NCI-H526 (cell line): Measurements from ENCODE around the gene BRME1.
"Not testable (repeated sequence)": the region's sequence is repeated elsewhere in the genome, so short reads cannot be mapped to it uniquely, and the experiment has no call there.

Experiments
- DNase-seq, 2 experiments: peaks; one replicate each; lab custom pipeline; 2025; lab: John Stamatoyannopoulos, UW

Gene BRME1

GRCh38 chr19:13926715-13927114, 20.8 kb upstream of the BRME1 start:
- no peak for DNase-seq

GRCh38 chr19:13926010-13926409, 20.1 kb upstream of the BRME1 start:
- DNase-seq, result no peak

- DNase-seq, result no peak
Observed at GRCh38 chr19:13923194-13923987, 17.5 kb upstream of the BRME1 start.

GRCh38 chr19:13922118-13922517, 16.2 kb upstream of the BRME1 start:
- not testable (repeated sequence) for DNase-seq

GRCh38 chr19:13920940-13921747, 15.2 kb upstream of the BRME1 start:
- DNase-seq, result peak; percentile 33 to 56

GRCh38 chr19:13920524-13920923, 14.6 kb upstream of the BRME1 start:
- no peak for DNase-seq

GRCh38 chr19:13918726-13919411, 13.0 kb upstream of the BRME1 start:
- no peak for DNase-seq

GRCh38 chr19:13917888-13918406, 12.0 kb upstream of the BRME1 start:
- no peak for DNase-seq

- no peak for DNase-seq
Observed at GRCh38 chr19:13914777-13915176, 8.9 kb upstream of the BRME1 start.

- no peak for DNase-seq
Observed at GRCh38 chr19:13913352-13913751, 7.4 kb upstream of the BRME1 start.

- no peak for DNase-seq
Observed at GRCh38 chr19:13909430-13909829, 3.5 kb upstream of the BRME1 start.

- no peak for DNase-seq
Observed at GRCh38 chr19:13908674-13909073, 2.8 kb upstream of the BRME1 start.

- DNase-seq, result no peak
Observed at GRCh38 chr19:13906910-13907309, 993 bp upstream of the BRME1 start.

- no peak for DNase-seq
Observed at GRCh38 chr19:13906521-13906904, 596 bp upstream of the BRME1 start.

GRCh38 chr19:13902993-13903555, 2.8 kb downstream of the BRME1 start:
- DNase-seq, result no peak

- no peak for DNase-seq
Observed at GRCh38 chr19:13899912-13900584, 5.9 kb downstream of the BRME1 start.

- no peak for DNase-seq
Observed at GRCh38 chr19:13899393-13899792, 6.5 kb downstream of the BRME1 start.

GRCh38 chr19:13896227-13896626, 9.7 kb downstream of the BRME1 start:
- DNase-seq, result no peak

- DNase-seq, result no peak
Observed at GRCh38 chr19:13894552-13894951, 11.4 kb downstream of the BRME1 start.

GRCh38 chr19:13892870-13893269, 13.0 kb downstream of the BRME1 start:
- DNase-seq, result no peak

- DNase-seq, result no peak
Observed at GRCh38 chr19:13890136-13890535, 15.8 kb downstream of the BRME1 start.

- DNase-seq, result peak in 1 of 2 experiments; percentile 45
Observed at GRCh38 chr19:13888281-13888680, 17.6 kb downstream of the BRME1 start.
